Left ventricle myocardium inferior (tissue), 1 donor: ENCODE measurements around the gene GPC6. TPM values are rescaled to one million over a fixed set of nuclear protein-coding genes. Genes with fewer than 3 reads are reported as not detected.

Experiments used
- DNase-seq: peaks from one replicate; pipeline ENCODE4 v3.0.0-alpha.2; 2020
- H3K27ac ChIP-seq: fragments of 200-600 bp; replicated peaks from 2 replicates; pipeline ENCODE4 v1.8.0; 2021
- H3K27me3 ChIP-seq: fragments of 200-600 bp; 2 replicates; pipeline ENCODE4 v1.8.0; 2021; ENCODE audit warnings: low read depth
- H3K36me3 ChIP-seq: fragments of 200-600 bp; 2 replicates; pipeline ENCODE4 v1.8.0; 2021
- H3K4me1 ChIP-seq: fragments of 200-600 bp; 2 replicates; pipeline ENCODE4 v1.8.0; 2021
- H3K4me3 ChIP-seq: fragments of 200-600 bp; 2 replicates; pipeline ENCODE4 v1.8.0; 2021; ENCODE audit warnings: mild to moderate bottlenecking, moderate library complexity
- H3K9me3 ChIP-seq: fragments of 200-600 bp; replicated peaks from 2 replicates; pipeline ENCODE4 v1.8.0; 2021
- CTCF ChIP-seq: fragments of 200-600 bp; IDR thresholded peaks from 2 replicates; pipeline ENCODE4 v1.8.0; 2021; ENCODE audit warnings: antibody characterized with exemption, mild to moderate bottlenecking, borderline replicate concordance
- intact Hi-C: fragments of 100-400 bp; cut with micrococcal nuclease; formaldehyde crosslinking; loops from one replicate; pipeline ENCODE4 v1.11.0; 2022
- total RNA-seq: library from RNA; stranded (reverse); fragmentation: NEBNext Ultra II Directional; extraction: Animal tissue kit (Norgen Biotek cat#: 25700); gene quantifications from one replicate; pipeline ENCODE4 v1.2.1, GENCODE V29; 2021
- donor health status: DM: no; HTN: yes; CAD: no; lungs with severe emphysema.

GPC6 gene
- total RNA-seq, 1 donor from 2014 or later, result 1.8 TPM

GRCh38 chr13:93753639-93754038 lies 527.0 kb downstream of the GPC6 start:
- Histone ChIP-seq H3K27ac (no peak overlapping the region), H3K9me3 (no peaks in the 10 kb centered on the region), H3K4me3 (no peak overlapping the region), H3K27me3 (no peaks in the 10 kb centered on the region), H3K4me1 (no peaks in the 10 kb centered on the region), H3K36me3 (no peaks in the 10 kb centered on the region)
- intact Hi-C loops, result no loop called here
- DNase-seq, result no peak
- no peak for TF ChIP-seq CTCF

- Histone ChIP-seq H3K36me3 (no peaks in the 10 kb centered on the region), H3K9me3 (no peaks in the 10 kb centered on the region), H3K27ac (no peak overlapping the region), H3K27me3 (no peaks in the 10 kb centered on the region), H3K4me1 (no peaks in the 10 kb centered on the region), H3K4me3 (no peak overlapping the region)
- no peak for DNase-seq
- no peak for TF ChIP-seq CTCF
- intact Hi-C loops, result no loop called here
Measured at GRCh38 chr13:93755341-93755740, 528.7 kb downstream of the GPC6 start.

- no peaks in the 10 kb centered on the region for H3K4me1 ChIP-seq
- H3K27ac ChIP-seq, result no peak overlapping the region
- TF ChIP-seq CTCF, result no peak
- no peaks in the 10 kb centered on the region for H3K27me3 ChIP-seq
- H3K4me3 ChIP-seq, result no peak overlapping the region
- intact Hi-C loops, result no loop called here
- DNase-seq, result no peak
- H3K9me3 ChIP-seq, result no peaks in the 10 kb centered on the region
- no peaks in the 10 kb centered on the region for H3K36me3 ChIP-seq
Measured at GRCh38 chr13:93758575-93758974, 532.0 kb downstream of the GPC6 start.

- DNase-seq, result no peak
- TF ChIP-seq CTCF, result no peak
- Histone ChIP-seq H3K36me3 (no peaks in the 10 kb centered on the region), H3K4me1 (peaks cover 6% of the 10 kb centered on the region), H3K9me3 (no peaks in the 10 kb centered on the region), H3K27me3 (no peaks in the 10 kb centered on the region), H3K4me3 (no peak overlapping the region), H3K27ac (no peak overlapping the region)
- intact Hi-C loops, result no loop called here
Measured at GRCh38 chr13:93762708-93763426, 536.3 kb downstream of the GPC6 start.

- TF ChIP-seq CTCF, result no peak
- no peak for DNase-seq
- H3K9me3 ChIP-seq, result no peaks in the 10 kb centered on the region
- H3K36me3 ChIP-seq, result no peaks in the 10 kb centered on the region
- peaks cover 6% of the 10 kb centered on the region for H3K4me1 ChIP-seq
- no peak overlapping the region for H3K4me3 ChIP-seq
- H3K27me3 ChIP-seq, result no peaks in the 10 kb centered on the region
- intact Hi-C loops, result no loop called here
- H3K27ac ChIP-seq, result no peak overlapping the region
Measured at GRCh38 chr13:93765062-93765461, 538.5 kb downstream of the GPC6 start.
